Hematopoietic multipotent progenitor cell treated with erythropoietin and hydrocortisone succinate and interleukin-3 and kit ligand, for 15 days (in vitro differentiated cells): ENCODE results near the gene HOTAIR.

Experiments
- DNase-seq: peaks from one replicate; pipeline ENCODE4 v3.0.0-alpha.2; 2015; ENCODE audit warnings: low spot score

The HOTAIR gene

DNA sequence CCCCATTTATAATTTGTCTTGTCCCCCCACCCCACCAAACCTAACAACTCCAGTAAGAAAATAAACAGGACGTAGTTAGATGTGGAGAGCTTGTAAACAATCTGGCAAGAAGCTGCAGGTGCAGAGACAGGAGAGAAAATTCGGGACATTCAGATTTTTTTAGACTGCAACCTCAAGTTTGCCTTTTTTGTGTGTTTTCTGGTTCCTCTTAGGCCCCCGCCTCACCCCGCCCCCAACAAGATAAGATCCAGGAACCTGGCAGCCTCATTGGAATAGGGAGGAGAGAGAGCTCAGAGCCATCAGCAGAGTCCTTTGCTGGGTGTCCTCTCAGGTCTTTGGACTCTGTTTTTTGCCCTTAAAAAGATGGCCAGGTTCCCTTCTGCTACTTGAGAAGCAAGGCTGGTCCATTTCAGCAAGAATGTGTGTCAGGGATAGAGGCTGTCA, 13.1 kb upstream of the HOTAIR start:
- no peak for DNase-seq

DNA sequence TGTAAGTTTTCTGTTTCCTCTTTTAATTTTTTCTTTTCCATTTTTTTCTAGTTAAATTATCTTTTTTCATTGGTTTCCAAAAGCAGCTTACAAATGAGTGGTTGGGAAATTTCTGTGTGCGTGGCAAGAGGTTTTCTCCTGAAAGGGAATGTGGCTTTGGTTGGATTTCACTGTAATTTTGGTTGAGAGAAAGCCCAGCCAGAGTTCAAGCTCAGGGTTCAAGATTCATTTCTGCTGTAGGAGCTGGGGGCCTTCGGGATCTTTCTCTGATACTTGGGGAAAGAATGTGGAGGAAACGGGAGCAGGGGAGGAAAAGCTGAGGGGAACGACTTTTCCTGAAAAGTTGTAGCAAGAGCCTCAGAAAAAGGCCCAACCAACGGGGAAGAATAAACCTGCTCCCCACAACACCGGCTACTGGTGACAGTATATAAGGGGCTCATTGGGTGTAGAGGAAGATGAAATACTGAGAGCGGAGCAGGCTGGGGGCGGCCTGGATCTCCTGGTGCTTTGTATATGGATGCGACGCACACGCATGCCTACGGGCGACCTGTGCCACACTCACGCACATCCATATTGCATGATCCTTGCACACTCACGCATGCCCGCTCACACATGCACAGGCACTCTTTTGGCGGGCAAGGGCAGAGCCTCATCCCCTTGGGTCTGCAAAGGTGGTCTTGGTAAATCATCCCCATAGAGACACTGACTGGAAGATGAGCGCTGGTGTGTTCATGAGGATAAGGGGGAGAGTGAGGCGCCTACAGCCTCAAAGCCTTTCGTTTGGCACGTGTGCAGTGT, 12.1 kb upstream of the HOTAIR start:
- no peak for DNase-seq

DNA sequence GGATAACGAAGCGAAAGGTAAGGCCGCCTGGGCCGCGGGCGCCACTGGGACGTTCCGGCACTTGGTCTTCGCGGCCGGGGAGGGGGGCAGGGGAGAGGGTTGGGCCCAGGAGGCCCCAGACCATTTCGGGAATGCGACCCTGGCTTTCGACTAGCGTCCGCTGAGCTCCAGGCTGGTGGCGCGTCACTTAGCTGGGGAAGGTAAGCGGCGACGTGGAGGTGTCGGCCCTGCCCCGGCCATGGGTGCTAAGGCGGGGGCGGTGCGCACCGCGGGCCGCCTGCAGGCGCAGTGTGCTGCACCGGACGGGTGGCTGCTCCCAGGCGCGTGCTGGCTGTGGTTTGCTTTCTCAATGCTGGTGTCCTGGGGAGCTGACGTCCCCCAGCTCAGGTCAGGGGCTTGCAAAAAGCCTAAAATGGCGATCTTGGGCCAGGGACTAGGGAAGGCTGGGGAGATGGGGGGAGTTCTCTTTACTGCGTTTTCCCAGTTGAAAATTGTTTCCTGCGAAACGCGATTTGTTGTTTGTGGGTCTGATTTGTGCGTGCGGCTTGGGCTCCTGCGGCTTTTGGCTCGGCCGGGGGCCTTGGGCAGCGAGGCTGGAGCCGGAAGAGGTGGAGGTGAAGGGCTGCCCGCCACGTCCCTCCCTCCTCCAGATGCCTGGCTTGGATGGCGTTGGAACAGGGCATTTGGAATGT, 11.4 kb upstream of the HOTAIR start:
- DNase-seq = no peak

DNA sequence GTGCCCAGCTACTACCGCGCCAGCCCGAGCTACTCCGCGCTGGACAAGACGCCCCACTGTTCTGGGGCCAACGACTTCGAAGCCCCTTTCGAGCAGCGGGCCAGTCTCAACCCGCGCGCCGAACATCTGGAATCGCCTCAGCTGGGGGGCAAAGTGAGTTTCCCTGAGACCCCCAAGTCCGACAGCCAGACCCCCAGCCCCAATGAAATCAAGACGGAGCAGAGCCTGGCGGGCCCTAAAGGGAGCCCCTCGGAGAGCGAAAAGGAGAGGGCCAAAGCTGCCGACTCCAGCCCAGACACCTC, 10.9 kb upstream of the HOTAIR start:
- DNase-seq = no peak

DNA sequence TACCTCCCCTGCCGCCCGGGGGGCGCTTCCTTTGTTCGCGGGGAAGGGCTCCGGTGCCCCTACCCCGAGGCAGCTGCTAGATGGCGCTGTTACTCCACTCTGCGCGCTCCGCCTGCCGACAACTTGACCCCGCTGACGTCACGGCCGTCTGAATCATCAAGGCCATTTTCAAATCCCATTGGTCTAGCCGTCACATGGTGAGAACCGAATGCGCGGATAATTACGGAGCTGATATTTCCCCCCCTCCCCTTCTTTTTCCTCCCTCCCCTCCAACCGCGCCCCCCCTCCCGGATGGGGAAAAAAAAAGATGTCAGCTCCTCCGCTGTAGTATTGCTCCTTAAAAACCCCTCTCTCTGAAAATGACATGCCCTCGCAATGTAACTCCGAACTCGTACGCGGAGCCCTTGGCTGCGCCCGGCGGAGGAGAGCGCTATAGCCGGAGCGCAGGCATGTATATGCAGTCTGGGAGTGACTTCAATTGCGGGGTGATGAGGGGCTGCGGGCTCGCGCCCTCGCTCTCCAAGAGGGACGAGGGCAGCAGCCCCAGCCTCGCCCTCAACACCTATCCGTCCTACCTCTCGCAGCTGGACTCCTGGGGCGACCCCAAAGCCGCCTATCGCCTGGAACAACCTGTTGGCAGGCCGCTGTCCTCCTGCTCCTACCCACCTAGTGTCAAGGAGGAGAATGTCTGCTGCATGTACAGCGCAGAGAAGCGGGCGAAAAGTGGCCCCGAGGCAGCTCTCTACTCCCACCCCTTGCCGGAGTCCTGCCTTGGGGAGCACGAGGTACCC, 10.3 kb upstream of the HOTAIR start, which contains the start of gene HOXC10:
HOXC10 (plus strand) TSS at position 246 of the 791 bp plus-strand sequence; CDS start at position 360, 114 bp downstream.
- peak; percentile 59 for DNase-seq

DNA sequence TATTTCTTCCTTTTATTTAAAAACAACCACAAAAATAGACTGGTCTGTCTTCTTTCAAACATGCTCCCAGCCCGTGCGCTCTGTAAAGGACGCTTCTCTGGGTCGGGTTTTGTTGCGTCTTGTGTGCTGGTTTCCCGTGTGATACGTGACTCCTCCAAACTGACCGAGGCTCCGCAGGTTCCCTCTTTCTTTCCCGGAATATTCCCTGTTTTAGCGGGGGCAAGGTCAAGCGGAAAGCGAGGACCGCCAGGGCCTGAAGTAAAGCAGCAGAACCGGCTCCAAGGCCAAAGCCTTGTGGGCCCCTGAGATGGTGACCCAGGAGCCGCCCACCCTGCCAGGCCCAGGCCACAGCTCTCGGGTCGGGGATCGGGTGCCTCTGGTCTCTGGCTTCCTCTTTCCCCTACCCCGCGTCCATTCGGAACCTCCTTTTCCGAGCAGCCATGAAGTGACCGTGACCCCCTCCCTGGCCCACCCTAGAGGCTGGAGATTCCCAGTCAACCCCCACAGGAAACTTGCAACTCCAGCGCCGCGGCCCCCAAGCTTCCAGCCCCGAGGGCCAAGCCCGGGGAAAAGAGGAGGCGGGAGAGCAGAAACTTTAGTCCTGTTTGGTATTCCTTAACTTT, 9.3 kb upstream of the HOTAIR start:
- DNase-seq = no peak

DNA sequence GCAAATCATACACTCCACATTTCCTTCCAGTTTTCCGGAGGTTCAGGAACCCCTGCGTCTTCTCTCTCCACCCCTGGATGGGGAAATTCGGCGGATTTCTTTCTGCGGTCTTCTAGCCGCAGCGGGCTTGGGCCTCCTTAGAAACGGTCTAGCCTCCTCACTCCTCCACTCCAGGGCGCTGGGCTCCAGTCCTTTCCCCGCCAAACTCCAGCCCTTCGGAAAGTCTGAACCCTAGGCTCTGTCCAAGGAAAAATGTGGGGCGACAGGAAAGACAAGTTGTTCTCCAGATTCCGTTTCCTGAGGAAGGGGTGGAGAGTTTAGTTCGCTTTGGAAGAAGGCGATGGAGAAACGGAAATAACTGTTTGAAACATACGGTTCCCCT, 8.8 kb upstream of the HOTAIR start:
- no peak for DNase-seq

DNA sequence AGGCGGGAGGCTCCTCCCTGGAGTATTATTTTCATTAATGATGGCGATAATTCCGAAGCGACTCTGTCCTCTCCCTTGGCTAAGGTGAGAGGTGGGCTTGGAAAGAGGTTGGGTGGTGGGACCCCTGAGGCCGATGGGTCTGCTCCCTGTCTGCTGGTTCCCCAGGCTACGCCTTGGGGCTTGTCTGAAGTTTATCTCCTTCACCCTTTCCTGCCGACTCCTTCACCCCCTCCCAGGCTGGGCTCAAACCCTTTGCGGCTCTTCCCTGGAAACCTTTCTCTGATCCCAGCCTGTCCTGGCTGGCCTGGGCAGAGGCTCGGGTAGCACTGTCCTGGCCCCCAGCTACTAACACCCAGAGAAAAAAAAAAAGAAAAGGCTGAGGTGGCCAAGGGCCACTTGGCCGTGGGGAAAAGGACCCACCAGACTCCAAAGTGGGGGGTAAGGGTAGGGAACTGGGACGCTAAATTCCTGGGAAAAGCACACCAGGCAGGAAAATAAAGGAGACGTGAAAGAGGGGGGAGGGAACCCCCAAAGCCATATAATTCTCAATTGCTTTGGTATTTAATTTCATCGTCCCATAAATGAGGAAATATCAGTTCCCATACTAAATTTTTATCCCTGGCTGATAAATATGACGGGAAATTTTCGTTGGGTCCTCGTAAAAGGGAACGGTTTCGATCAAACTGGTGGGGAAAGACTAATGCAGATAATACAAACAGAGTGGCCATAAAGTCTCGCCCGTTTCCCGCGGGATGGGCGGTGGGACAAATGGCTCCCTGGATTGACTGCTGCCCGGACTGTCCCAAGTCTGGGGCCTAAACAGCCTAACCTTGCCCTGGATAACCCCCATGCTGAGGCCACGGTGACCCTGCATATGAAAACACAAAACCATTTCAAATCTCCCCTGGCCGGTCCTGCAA, 8.2 kb upstream of the HOTAIR start:
- DNase-seq = no peak

DNA sequence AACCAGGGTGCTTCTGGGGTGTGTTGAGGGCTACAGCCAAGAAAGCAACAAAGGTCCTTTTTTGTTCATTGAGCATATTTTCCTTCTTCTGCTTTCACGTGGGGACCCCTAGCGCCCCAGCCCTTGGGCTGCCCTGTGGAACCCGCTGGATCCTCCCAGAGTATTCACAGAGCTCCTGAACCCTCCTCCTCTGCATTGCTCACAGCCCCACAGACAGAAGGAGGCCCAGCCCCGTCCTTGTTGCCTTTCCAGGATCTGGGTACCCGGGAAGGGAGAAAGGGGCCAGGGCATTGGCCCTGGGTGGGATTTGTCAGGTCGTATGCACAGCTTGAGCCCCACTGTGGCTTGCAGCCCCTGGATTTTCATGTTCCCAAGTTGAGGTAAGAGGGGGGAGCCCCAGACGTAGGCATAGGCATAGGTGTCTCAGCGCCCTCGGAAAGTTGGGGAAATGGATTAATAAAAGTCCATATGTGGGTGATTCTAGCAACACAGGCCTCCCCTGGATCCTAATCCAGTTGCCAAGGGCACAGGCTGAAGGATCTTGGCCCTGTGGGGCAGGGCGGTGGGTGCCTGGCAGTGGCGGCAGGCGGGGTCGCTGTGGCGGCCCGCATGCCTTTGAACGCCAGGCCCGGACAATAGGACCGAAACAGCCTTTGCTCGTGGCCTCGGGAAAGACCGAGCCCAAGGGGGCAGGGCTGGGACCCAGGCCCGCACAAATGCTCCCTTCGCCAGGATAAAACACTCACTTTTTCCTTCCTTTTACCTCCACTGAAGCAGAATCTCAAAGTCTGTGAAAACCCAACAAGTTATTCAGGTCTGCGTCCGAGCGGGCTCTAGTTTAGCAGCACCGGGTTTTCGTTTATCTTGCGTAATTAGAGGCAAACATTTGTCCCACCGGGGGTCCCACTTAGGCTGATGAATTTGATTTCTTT, 7.1 kb upstream of the HOTAIR start:
- no peak for DNase-seq

DNA sequence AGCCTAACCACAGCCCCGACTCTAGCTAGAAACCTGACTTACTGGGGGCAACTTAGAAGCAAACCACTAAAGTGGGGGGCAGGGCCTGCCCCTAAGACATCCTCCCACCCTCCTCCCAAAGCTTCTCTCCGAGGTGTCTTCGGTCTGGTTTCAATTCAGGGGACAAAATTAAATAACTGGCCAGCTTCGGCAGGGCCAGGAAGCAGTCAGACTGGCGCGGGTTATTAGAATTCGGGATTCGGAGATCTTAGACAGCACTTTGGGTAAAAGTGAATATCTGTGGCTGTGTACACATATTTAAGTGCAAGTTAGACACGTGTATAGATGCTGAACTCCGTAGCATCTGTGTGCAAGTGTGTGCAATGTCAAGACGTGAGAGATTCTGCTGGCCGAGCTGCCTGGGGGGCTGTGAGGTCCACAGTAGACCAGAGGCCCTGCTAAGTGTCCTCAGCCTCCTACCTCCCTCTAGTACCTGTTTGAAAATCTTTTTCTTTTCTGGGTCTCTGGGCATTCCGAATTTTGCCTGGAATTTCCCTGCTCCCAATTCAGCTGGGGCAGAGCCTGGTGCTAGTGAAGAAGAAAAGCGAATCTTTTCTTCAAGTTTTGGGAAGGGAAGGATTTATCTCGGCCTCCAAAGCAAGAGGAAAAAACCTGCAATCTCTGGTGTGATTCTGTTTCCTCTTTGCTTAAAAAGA, 6.2 kb upstream of the HOTAIR start:
- DNase-seq = no peak

DNA sequence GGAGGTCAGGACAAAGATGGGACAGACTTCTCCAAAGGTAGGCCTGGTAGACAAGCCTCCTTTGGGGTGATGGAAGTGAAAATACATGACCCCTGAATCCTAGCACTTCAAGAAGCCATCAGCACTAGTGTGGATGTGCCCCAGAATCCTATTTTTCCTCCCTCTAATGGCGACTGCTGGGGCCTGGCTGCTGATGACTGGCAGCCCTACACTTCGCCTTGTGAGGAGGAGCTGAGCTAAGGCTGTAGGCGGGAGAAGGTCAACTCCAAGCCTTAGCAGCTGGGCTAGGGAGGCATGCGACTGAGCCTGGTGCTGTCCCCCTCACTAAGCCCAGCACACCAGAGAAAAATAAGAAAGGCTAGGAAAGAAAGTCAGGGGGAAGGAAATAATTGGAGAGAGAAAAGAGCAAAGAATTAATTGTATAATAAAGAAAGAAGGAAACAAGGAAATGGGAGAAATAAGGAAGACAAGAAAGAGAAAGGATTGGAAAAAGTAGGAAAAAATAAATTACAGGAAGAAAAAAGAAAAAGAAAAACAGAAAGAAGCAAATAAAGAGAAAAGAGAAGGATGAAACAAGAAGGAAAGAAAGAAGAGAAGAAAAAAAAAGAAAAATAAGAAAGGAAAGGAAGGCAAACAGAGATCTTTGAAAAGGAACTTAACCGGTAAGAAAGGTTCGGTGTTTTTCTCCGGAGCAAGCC, 5.5 kb upstream of the HOTAIR start:
- no peak for DNase-seq

DNA sequence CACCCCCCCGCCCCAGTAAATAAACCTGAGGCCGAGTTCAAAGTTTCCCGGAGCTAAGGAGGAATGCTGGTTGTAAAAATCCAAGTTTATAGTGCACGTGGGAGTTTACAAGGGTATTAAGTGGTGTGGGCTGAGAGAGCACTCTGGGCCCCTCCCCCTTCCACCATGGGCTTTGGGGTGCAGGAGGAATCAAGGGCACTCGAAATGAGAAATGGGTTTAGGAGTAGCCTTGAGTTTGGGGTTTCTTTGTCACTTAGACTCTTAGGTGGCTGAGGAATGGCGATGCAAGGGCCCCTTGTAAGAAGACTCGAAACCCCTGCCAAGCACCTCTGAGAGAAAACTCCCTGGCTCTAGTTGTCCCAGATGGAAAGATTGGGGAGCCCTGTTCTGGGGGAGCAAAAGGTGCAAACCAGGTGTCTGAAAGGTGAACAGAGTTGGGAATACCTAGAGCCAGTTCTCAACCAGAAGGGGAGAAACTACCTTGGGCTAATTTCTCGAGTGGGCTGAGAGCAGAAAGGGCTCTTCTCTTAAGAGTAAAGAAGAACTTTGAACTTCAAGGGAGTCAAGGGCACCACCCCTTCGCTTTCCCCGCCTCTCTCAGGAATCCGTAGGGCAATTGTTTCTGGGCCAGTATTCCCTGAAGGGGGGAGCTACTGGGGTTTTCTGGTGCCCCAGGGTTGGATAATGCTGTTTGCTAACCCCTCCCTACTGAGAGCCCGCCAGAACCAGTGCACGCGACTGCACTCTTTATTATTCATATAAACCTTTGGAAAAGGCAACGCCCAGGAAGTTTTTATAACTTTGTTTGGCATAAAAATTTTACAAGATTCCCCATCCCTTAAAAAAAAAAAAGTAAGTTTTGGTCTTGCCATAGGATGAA, 4.0 kb upstream of the HOTAIR start:
- DNase-seq = no peak

DNA sequence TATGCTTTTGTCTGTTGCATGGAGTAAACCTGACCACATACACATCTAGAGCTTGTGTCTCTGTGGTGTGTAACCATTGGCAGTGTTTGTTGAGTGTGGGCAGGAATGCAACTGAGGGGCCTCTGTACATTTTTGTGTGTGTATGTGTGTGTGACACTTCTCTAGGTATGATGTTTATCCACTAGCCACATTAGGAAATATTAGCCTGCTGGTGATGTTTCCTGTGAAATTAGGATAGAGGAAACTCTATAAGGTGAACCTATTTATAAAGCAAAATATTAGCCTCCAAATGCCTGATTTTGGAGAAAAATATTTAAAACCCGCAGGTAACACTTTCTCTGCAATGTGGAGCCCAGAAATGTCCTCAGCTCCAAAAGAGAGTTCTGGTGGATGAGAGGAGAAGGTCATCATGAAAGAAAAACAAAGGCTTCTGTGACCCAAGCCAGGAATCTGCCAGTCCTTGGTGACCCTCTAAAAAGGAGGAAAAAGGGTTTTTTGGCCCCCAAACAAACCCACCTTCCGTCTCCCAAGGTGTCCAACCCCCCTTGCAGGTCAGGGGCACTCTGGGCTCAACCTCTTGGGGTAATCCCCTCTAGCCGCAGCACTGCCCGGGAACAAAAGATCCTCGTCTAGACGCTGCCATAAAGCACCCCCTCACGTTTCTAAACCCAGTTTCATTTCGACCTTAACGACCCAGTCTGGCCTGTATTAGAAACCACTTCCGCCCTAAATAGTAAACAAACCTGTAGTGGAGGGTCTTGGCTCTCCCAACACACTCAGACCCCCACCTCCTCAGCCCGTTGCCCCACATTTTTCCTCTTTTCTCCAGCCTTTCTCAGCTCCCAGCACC, 3.1 kb upstream of the HOTAIR start:
- DNase-seq = no peak

DNA sequence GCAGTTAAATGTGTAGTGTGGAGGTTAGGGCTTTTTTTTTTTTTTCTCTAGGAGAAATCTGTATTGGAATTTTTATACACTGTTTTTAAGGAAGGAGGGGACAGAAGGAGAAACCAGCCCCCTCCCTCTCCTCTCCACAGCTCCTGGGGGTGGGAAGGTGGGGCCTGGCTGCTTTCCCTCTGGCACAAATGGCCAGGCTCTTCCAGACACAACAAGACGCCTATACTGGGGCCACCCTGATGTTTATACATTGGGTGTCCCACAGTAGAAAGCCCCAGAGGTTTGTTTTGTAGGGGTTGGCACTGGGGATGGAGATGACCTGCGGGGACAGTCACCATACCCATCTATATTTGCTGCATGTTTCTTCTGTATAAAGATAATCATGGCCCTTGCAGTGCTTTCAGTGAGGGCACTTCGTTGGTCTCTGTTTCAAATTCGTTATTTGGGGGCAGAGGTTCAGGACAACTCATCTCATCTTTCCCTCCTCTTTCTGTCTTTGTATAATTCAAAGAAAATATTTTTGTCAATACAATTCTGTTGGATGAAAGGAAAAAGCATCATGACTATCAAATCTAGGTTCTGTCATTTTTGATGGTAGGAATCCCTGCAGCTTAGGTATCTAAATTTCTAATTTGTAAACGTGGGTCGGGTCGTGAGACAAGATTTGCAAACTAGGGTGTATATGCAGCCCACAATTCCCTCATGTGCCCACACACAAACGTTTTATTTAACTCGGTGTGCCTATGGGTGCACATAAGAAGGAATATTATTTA, 2.3 kb upstream of the HOTAIR start:
- no peak for DNase-seq

DNA sequence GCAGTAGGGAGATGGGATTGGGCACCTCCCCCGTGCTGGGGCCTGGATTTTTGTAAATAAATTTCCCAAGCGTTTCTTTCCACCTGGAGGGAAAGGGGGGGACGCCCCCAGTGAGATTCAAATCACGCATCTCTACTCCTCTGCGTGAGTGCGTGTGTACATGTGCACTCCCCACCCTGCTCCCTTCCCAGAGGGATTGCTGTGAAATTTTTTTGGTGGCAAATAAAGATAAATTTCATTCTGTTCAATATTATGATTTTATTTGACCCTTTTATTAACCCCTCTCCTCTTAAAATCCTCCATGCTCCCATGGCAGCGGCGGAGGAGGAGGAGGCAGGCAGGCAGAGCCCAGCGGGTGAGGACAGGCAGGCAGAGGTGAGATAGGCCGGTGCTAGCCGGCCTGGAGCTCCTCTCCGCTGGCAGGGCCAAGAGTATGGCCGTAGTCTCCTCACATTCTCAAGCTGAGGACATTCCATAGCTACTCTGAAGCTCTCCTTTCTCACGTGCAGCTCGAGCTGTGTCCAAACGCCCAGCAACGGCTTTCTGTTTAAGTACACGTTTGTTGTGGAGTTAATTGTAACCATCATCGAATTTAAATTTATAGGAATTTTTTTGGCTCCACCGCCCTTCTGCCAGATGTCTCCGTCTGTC, 1.5 kb upstream of the HOTAIR start:
- no peak for DNase-seq
